T-helper 22 cell (primary cell): Measurements from ENCODE around the gene VWA5B1.

Experiments used
- DNase-seq: peaks from one replicate; pipeline ENCODE4 v3.0.0-alpha.2; 2020; ENCODE audit warnings: low read depth

Gene VWA5B1

GRCh38 chr1:20389571-20389970 lies 98.9 kb downstream of the VWA5B1 start:
- no peak for DNase-seq

GRCh38 chr1:20390589-20391331 lies 100.1 kb downstream of the VWA5B1 start:
- DNase-seq, result no peak

GRCh38 chr1:20395255-20395654 lies 104.6 kb downstream of the VWA5B1 start:
- DNase-seq, result no peak

GRCh38 chr1:20398744-20399143 lies 108.1 kb downstream of the VWA5B1 start:
- no peak for DNase-seq

- DNase-seq, result no peak
Observed at GRCh38 chr1:20399196-20399595, 108.5 kb downstream of the VWA5B1 start.

- no peak for DNase-seq
Observed at GRCh38 chr1:20399606-20400180, 109.0 kb downstream of the VWA5B1 start.

- DNase-seq, result no peak
Observed at GRCh38 chr1:20400341-20401177, 109.9 kb downstream of the VWA5B1 start.

GRCh38 chr1:20401405-20402010 lies 110.8 kb downstream of the VWA5B1 start:
- no peak for DNase-seq

- no peak for DNase-seq
Observed at GRCh38 chr1:20402585-20403422, 112.1 kb downstream of the VWA5B1 start.

GRCh38 chr1:20403423-20404145 lies 112.9 kb downstream of the VWA5B1 start:
- DNase-seq, result no peak

GRCh38 chr1:20404466-20404865 lies 113.8 kb downstream of the VWA5B1 start:
- no peak for DNase-seq
